Loucy (cell line): ENCODE measurements around the gene ZNF644.

Experiments used
- H2AFZ ChIP-seq: fragments of 200-600 bp; sonication (generic); 2 replicates; pipeline ENCODE4 v1.6.0; 2016; ENCODE audit warnings: antibody characterized with exemption, mild to moderate bottlenecking, low read length, moderate library complexity
- H3F3A ChIP-seq: fragments of 200-600 bp; 2 replicates; pipeline ENCODE4 v1.6.0; 2016; ENCODE audit warnings: antibody characterized with exemption, low read depth, mild to moderate bottlenecking
- H3K27me3 ChIP-seq: fragments of 200-600 bp; sonication (generic); 2 replicates; pipeline ENCODE4 v1.6.1; 2014; ENCODE audit warnings: low read length, mild to moderate bottlenecking; ENCODE audit not compliant: insufficient read depth, poor library complexity, severe bottlenecking
- H3K36me3 ChIP-seq: fragments of 200-600 bp; sonication (generic); 2 replicates; pipeline ENCODE4 v1.6.1; 2016; ENCODE audit warnings: low read length; ENCODE audit not compliant: insufficient read depth
- H3K4me1 ChIP-seq: fragments of 200-600 bp; sonication (generic); 2 replicates; pipeline ENCODE4 v1.5.1; 2014; ENCODE audit warnings: low read length, mild to moderate bottlenecking; ENCODE audit not compliant: insufficient read depth, poor library complexity, severe bottlenecking
- H3K4me2 ChIP-seq: fragments of 200-600 bp; sonication (generic); 2 replicates; pipeline ENCODE4 v1.6.0; 2014; ENCODE audit warnings: antibody characterized with exemption, low read length, low read depth, mild to moderate bottlenecking; ENCODE audit not compliant: poor library complexity, severe bottlenecking
- H3K4me3 ChIP-seq: fragments of 200-600 bp; sonication (generic); 2 replicates; pipeline ENCODE4 v1.5.1; 2014; ENCODE audit warnings: low read length, mild to moderate bottlenecking, mixed read lengths; ENCODE audit not compliant: poor library complexity, severe bottlenecking
- H3K79me2 ChIP-seq: fragments of 200-600 bp; sonication (generic); 2 replicates; pipeline ENCODE4 v1.6.1; 2014; ENCODE audit warnings: low read length; ENCODE audit not compliant: insufficient read depth
- H3K9ac ChIP-seq: fragments of 200-600 bp; sonication (generic); 2 replicates; pipeline ENCODE4 v1.6.0; 2014; ENCODE audit warnings: mild to moderate bottlenecking, low read depth, low read length, moderate library complexity; ENCODE audit not compliant: poor library complexity, severe bottlenecking
- H3K9me2 ChIP-seq: fragments of 200-600 bp; sonication (generic); replicated peaks from 2 replicates; pipeline ENCODE4 v1.6.1; 2016; ENCODE audit warnings: low read depth, low read length, mixed read lengths
- H3K9me3 ChIP-seq: fragments of 200-600 bp; sonication (generic); 2 replicates; pipeline ENCODE4 v1.6.1; 2014; ENCODE audit warnings: mild to moderate bottlenecking, antibody characterized with exemption, low read length, low read depth; ENCODE audit not compliant: insufficient read depth
- H4K20me1 ChIP-seq: fragments of 200-600 bp; sonication (generic); 2 replicates; pipeline ENCODE4 v1.6.0; 2014; ENCODE audit warnings: antibody characterized with exemption, low read length, mild to moderate bottlenecking; ENCODE audit not compliant: insufficient read depth, poor library complexity, severe bottlenecking
- EZH2phosphoT487 ChIP-seq: fragments of 200-600 bp; IDR thresholded peaks from 2 replicates; pipeline ENCODE4 v1.6.1; 2018; ENCODE audit warnings: antibody characterized with exemption, mild to moderate bottlenecking, moderate library complexity, borderline replicate concordance
- TF ChIP-seq, protein P1 (sequence below): fragments of 200-600 bp; sonication (generic); conservative IDR thresholded peaks from 2 replicates; pipeline ENCODE4 v1.5.1; 2014; ENCODE audit warnings: mild to moderate bottlenecking, antibody characterized with exemption, low read length

ZNF644 gene

DNA sequence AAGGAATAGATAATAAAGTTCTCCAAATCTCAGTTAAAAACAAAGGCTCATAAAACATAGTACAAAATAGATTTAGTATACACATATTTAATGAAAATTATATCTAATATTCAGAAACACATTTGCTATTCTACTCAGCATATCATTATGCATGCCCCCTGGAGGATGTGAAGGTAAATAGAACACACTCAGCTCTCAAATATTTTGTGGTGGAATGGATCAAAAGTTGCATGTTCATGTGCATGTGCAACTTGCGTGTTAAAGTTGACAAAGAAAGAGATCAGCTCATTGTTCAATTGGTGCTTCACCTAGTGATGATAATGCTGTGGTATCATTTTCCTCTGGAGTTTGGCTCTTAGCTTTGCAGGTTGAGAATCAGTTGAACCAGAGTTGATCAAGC lies 4.9 kb upstream of the ZNF644 start:
- TF ChIP-seq, protein P1, sequence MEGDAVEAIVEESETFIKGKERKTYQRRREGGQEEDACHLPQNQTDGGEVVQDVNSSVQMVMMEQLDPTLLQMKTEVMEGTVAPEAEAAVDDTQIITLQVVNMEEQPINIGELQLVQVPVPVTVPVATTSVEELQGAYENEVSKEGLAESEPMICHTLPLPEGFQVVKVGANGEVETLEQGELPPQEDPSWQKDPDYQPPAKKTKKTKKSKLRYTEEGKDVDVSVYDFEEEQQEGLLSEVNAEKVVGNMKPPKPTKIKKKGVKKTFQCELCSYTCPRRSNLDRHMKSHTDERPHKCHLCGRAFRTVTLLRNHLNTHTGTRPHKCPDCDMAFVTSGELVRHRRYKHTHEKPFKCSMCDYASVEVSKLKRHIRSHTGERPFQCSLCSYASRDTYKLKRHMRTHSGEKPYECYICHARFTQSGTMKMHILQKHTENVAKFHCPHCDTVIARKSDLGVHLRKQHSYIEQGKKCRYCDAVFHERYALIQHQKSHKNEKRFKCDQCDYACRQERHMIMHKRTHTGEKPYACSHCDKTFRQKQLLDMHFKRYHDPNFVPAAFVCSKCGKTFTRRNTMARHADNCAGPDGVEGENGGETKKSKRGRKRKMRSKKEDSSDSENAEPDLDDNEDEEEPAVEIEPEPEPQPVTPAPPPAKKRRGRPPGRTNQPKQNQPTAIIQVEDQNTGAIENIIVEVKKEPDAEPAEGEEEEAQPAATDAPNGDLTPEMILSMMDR = peak; percentile 56
- TF ChIP-seq EZH2phosphoT487 = no peak
- Histone ChIP-seq H2AFZ (no peak overlapping the region), H3K79me2 (no peaks in the 10 kb centered on the region), H3K9ac (no peak overlapping the region), H4K20me1 (no peaks in the 10 kb centered on the region), H3K9me3 (no peaks in the 10 kb centered on the region), H3K4me2 (no peak overlapping the region), H3K9me2 (no peaks in the 10 kb centered on the region), H3K27me3 (no peaks in the 10 kb centered on the region), H3K4me3 (no peak overlapping the region), H3K4me1 (peaks cover 9% of the 10 kb centered on the region), H3F3A (0 out of 2 replicates have a peak, but pooled peaks cover under 1% of the 10 kb centered on the region), H3K36me3 (no peaks in the 10 kb centered on the region)

DNA sequence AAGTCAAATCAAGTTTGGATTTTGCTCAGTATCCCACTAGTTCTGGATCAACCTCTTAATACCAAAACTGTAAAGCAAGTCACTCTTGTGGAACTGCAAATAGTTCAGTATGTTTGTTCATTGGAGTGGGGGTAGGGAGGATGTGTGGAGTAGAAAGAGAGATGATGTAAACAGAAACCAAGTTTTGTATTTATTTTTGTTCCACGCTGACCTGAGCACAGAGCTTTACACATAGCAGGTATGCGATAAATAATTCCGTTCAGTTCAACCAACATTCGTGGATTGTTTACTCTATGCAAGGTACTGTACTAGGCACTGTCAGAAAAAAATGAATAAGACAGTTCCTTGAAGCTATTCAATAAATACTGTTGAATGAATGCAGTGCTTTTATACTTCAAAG lies 4.5 kb upstream of the ZNF644 start:
- H2AFZ ChIP-seq = no peak overlapping the region

DNA sequence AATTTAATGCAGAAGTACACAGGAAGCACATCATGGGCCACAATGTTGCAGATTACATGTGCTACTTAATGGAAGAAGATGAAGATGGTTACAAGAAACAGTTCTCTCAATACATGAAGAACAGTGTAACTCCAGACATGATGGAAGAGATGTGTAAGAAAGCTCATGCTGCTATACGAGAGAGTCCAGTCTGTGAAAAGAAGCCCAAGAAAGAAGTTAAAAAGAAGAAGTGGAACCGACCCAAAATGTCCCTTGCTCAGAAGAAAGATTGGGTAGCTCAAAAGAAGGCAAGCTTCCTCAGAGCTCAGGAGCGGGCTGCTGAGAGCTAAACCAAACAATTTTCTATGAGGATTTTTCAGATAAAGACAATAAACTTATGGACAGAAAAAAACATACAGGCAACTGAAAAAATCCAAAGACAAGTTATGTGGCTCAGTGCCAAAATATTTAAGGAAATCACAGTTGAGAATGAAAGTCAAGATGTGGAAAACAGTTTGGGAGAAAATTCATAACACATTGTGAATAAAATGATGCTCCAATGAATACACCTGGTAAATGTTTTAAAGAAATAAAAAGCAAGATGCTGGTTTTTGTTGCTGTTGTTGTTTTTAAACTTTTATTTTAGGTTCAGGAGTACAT lies 2.8 kb upstream of the ZNF644 start:
- H3K27me3 ChIP-seq = no peaks in the 10 kb centered on the region
- no peak overlapping the region for H2AFZ ChIP-seq
- no peak overlapping the region for H3K4me2 ChIP-seq

More for the DNA sequence above, 4.5 kb upstream of the ZNF644 start:
- no peak overlapping the region for H3K4me3 ChIP-seq
- H4K20me1 ChIP-seq = no peaks in the 10 kb centered on the region
- no peak overlapping the region for H3K4me2 ChIP-seq
- H3K4me1 ChIP-seq = peaks cover 9% of the 10 kb centered on the region
- H3K27me3 ChIP-seq = no peaks in the 10 kb centered on the region
- H3K36me3 ChIP-seq = no peaks in the 10 kb centered on the region
- H3K9me2 ChIP-seq = no peaks in the 10 kb centered on the region
- no peak overlapping the region for H3K9ac ChIP-seq
- no peaks in the 10 kb centered on the region for H3K9me3 ChIP-seq
- H3F3A ChIP-seq = 0 out of 2 replicates have a peak, but pooled peaks cover 2% of the 10 kb centered on the region
- H3K79me2 ChIP-seq = peaks cover under 1% of the 10 kb centered on the region; the same call in 1 of the 2 replicates
- no peak for TF ChIP-seq EZH2phosphoT487
- TF ChIP-seq, protein P1 = no peak

More for the DNA sequence above, 2.8 kb upstream of the ZNF644 start:
- no peaks in the 10 kb centered on the region for H3K36me3 ChIP-seq
- H4K20me1 ChIP-seq = peaks cover 16% of the 10 kb centered on the region
- no peaks in the 10 kb centered on the region for H3K9me2 ChIP-seq
- no peak overlapping the region for H3K9ac ChIP-seq
- H3K4me3 ChIP-seq = no peak overlapping the region
- H3K9me3 ChIP-seq = no peaks in the 10 kb centered on the region
- TF ChIP-seq, protein P1 = no peak
- TF ChIP-seq EZH2phosphoT487 = no peak
- peaks cover 22% of the 10 kb centered on the region for H3K4me1 ChIP-seq
- peaks cover 17% of the 10 kb centered on the region for H3K79me2 ChIP-seq
- 0 out of 2 replicates have a peak, but pooled peaks cover 2% of the 10 kb centered on the region for H3F3A ChIP-seq
